Hematopoietic multipotent progenitor cell treated with erythropoietin and hydrocortisone succinate and interleukin-3 and kit ligand, for 8 days (in vitro differentiated cells): Measurements from ENCODE around the gene COPS6.

Experiments
- DNase-seq: peaks from one replicate; pipeline ENCODE4 v3.0.0-alpha.2; 2015

The COPS6 gene

GRCh38 chr7:100080907-100081534 is 7.7 kb upstream of the COPS6 start:
- no peak for DNase-seq

GRCh38 chr7:100081535-100082102 is 7.2 kb upstream of the COPS6 start, which contains the start of gene ZNF3:
TSS of gene ZNF3 (minus strand) at chr7:100081723. CDS start at chr7:100077357, 4,366 bp downstream.
- DNase-seq, result peak; percentile 99

- DNase-seq, result no peak
Measured at GRCh38 chr7:100082978-100083377, 5.8 kb upstream of the COPS6 start.

- DNase-seq, result no peak
Measured at GRCh38 chr7:100085515-100085914, 3.3 kb upstream of the COPS6 start.

- DNase-seq, result no peak
Measured at GRCh38 chr7:100087055-100087750, 1.6 kb upstream of the COPS6 start.

GRCh38 chr7:100088095-100088620 is 611 bp upstream of the COPS6 start:
- no peak for DNase-seq

- no peak for DNase-seq
Measured at GRCh38 chr7:100089458-100090196, 858 bp downstream of the COPS6 start.

- DNase-seq, result no peak
Measured at GRCh38 chr7:100090527-100091410, 2.0 kb downstream of the COPS6 start.

- DNase-seq, result peak; percentile 46
Measured at GRCh38 chr7:100091411-100092181, 2.8 kb downstream of the COPS6 start.

- DNase-seq, result no peak
Measured at GRCh38 chr7:100093054-100093453, 4.3 kb downstream of the COPS6 start.

- no peak for DNase-seq
Measured at GRCh38 chr7:100093498-100093897, 4.7 kb downstream of the COPS6 start.

GRCh38 chr7:100093925-100094486 is 5.2 kb downstream of the COPS6 start:
- no peak for DNase-seq

- DNase-seq, result no peak
Measured at GRCh38 chr7:100095289-100095688, 6.5 kb downstream of the COPS6 start.

- no peak for DNase-seq
Measured at GRCh38 chr7:100095704-100096103, 6.9 kb downstream of the COPS6 start.

- DNase-seq, result no peak
Measured at GRCh38 chr7:100098913-100099312, 10.1 kb downstream of the COPS6 start.

- DNase-seq, result no peak
Measured at GRCh38 chr7:100099452-100099851, 10.7 kb downstream of the COPS6 start.

GRCh38 chr7:100100420-100101015 is 11.7 kb downstream of the COPS6 start:
- DNase-seq, result peak; percentile 93

GRCh38 chr7:100101016-100101862 is 12.5 kb downstream of the COPS6 start, which contains the start of the genes AP4M1 and MCM7:
TSS of gene AP4M1 (plus strand) at chr7:100101643. CDS start at chr7:100101715, 72 bp downstream.
TSS of gene MCM7 (minus strand) at chr7:100101397. CDS start at chr7:100101294, 103 bp downstream.
- peak; percentile 99 for DNase-seq
